ENCODE results near the gene PHEX.
"Not testable (repeated sequence)": the region's sequence is repeated elsewhere in the genome, so short reads cannot be mapped to it uniquely, and the experiment has no call there.

Gene PHEX

GRCh38 chrX:22194660-22194945, 162.5 kb downstream of the PHEX start:
- intact Hi-C loops (cut with DNase I) = loop anchor here (5.0 to 10.0 kb wide), 2 partner anchors 207 to 1670 kb away; no protein-coding TSS in a partner anchor
- DNase-seq = no peak

DNA sequence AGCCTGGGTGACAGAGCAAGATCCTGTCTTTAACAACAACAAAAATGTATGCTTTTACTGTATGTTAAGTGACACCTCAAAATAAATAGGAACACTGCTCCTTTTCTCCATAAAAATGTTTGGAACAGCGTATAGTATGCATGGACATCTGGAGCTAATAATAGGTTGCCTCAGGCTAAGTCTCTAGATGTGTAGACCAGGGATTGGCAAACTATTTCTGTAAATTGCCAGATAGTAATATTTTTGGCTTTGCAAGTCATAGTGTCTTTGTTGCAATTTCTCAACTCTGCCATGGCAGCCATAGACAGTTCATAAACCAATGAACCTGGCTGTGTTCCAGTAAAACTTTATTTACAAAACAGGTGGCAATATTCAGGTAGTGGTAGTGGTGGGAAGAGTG, 164.0 kb downstream of the PHEX start:
- intact Hi-C loops (cut with DNase I) = loop anchor here (10.0 kb wide), 1 partner anchor 1671 kb away; no protein-coding TSS in a partner anchor
- no peak for DNase-seq

- intact Hi-C loops (cut with DNase I) = no loop called here
- no peak for DNase-seq
Observed at GRCh38 chrX:22202251-22202650, 170.1 kb downstream of the PHEX start.

DNA sequence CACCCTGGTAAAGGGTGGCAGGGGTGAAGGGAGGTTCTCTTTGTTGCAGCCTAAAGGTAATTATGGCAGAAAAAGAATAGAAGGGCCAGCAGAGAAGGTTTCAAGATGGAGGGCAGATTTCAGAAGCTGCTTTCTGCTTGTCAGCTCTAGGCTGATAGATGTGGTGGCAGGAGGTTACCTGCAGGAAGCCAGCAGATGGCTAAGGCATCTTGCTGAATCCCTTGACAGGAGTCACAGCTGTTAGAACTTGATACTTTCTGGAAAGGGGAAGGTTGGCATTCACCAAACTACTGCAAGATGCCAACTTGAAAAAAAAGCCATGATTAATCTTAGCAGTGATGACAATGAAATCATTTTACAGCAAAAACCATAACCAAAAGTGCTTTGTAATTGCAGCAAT, 171.1 kb downstream of the PHEX start:
- no peak for DNase-seq
- intact Hi-C loops (cut with DNase I) = no loop called here

GRCh38 chrX:22206781-22207180, 174.7 kb downstream of the PHEX start:
- DNase-seq = no peak
- intact Hi-C loops (cut with DNase I) = no loop called here

- intact Hi-C loops (cut with DNase I) = no loop called here
- DNase-seq = no peak
Observed at GRCh38 chrX:22220941-22221340, 188.8 kb downstream of the PHEX start.

DNA sequence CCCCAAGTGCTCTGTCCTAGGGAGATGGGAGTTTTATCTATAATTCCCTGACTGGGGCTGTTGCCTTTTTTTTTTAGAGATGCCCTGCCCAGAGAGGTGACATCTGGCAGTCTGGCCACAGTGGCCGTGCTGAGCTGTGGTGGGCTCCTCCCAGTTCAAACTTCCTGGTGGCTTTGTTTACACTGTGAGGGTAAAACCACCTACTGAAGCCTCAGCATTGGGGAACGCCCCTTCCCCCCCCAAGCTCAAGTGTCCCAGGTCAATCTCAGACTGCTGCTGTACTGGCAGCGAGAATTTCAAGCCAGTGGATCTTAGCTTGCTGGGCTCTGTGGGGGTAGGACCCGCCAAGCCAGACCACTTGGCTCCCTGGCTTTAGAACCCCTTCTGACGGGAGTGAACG, 202.3 kb downstream of the PHEX start:
- intact Hi-C loops (cut with DNase I) = no loop called here

DNA sequence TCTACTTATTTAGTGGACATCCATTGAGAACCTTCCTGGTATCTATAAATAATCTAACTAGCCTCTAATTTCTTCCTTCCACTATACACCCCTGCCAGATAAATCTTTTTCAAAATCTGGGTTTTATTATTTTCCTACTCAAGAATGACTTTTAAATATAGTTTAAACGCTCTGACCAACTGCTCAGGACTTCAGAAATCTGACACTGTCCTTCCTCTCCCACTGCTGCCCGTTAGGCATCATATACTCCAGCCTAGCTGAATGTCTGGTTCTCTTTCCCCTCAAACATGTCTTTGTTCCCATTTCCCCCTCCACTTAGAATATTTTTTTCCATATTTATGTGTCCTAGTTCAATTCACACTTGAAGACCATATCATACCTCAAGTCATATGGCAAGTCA, 205.4 kb downstream of the PHEX start:
- intact Hi-C loops (cut with DNase I) = no loop called here
- no peak for DNase-seq

More for the DNA sequence above, 202.3 kb downstream of the PHEX start:
- DNase-seq = no peak

GRCh38 chrX:22246620-22247019, 214.5 kb downstream of the PHEX start:
- DNase-seq = no peak
- intact Hi-C loops (cut with DNase I) = no loop called here

DNA sequence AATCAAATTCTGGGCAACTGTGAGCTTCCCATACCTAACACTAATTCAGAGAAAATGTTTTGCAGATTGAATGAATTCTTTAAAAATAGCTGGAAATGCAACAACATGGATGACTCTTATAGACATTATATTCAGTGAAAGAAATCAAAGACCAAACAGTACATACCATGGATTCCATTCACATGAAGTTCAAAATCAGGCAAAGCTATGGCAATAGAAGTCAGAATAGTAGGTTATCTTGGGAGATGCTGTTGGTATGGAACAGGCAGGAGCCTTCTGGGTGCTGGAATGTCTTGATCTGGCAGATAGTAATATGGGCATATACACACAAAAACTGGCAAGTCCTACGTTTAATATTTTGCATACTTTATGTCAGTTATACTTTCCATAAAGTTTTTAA, 215.0 kb downstream of the PHEX start:
- DNase-seq = no peak
- intact Hi-C loops (cut with DNase I) = no loop called here

GRCh38 chrX:22248401-22248800, 216.3 kb downstream of the PHEX start:
- no peak for DNase-seq
- intact Hi-C loops (cut with DNase I) = no loop called here

DNA sequence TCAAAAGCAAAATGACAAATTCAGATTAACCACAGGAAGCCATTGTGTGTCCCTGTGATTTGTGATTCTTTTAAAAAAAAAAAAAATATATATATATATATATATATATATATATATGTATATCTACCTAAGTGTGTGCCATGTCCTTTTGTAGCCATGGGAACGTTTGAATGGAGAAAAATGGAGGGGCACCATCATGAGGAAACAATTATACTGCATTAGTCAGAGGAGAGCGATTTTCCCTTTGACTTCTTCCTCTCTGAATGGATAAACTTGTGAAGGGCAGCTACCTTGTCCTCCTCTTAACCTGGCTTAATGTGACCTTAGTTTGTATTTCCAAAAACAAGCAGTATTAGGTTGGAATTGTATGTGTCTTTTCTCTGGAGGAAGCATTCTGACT, 217.2 kb downstream of the PHEX start:
- intact Hi-C loops (cut with DNase I) = no loop called here
- DNase-seq = no peak

DNA sequence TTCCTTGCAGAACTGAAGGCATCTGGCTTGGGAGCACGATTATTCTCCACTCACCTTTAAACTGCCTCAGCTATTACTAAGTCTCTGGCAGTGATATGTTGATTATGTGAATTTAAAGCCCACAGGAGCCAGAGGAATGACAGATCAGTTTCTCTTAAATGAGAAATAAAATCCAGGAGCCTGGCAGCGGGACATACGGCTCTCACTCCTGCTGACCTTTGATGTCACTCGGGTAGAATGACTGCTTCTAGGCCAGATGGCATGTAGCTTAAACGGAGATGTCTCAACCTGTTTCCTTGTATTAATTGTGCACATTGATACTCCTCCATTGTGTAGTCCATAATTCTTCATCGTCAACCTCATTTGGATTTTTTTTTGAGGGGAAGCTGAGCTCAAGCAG, 236.6 kb downstream of the PHEX start:
- intact Hi-C loops (cut with DNase I) = no loop called here
- DNase-seq = no peak

DNA sequence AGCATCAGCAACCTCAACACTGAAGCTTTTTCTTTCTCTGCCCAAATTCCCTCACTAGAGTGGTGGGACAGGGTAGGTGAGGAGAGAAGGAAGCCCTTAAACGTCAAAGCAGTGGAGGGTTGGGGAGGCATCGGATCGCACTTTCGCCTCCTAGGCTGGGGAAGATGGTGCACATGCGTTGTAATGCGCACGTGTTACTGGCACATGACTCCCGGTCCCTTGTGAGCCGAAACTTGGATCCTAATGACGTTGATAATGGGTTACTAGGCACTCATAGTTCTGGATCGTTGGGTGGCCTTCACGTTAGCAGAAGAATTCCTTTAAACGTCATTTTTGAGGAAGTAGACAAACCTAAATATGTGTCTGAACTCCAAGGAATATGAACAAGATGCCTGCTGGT, 240.5 kb downstream of the PHEX start, which contains the start of gene CBLL2:
CBLL2 (plus strand) TSS at position 301 of the 400 bp plus-strand sequence; CDS start at position 380, 79 bp downstream.
- DNase-seq = peak in 1 of 10 donors; percentile 72
- intact Hi-C loops (cut with DNase I) = no loop called here

- DNase-seq = no peak
- intact Hi-C loops (cut with DNase I) = no loop called here
Observed at GRCh38 chrX:22273714-22274317, 241.7 kb downstream of the PHEX start.

GRCh38 chrX:22276781-22277180, 244.7 kb downstream of the PHEX start:
- intact Hi-C loops (cut with DNase I) = no loop called here
- DNase-seq = no peak

- no peak for DNase-seq
- intact Hi-C loops (cut with DNase I) = no loop called here
Observed at GRCh38 chrX:22278375-22278774, 246.2 kb downstream of the PHEX start.

GRCh38 chrX:22289209-22289608, 257.1 kb downstream of the PHEX start:
- intact Hi-C loops (cut with DNase I); DNase-seq: not testable (repeated sequence)

DNA sequence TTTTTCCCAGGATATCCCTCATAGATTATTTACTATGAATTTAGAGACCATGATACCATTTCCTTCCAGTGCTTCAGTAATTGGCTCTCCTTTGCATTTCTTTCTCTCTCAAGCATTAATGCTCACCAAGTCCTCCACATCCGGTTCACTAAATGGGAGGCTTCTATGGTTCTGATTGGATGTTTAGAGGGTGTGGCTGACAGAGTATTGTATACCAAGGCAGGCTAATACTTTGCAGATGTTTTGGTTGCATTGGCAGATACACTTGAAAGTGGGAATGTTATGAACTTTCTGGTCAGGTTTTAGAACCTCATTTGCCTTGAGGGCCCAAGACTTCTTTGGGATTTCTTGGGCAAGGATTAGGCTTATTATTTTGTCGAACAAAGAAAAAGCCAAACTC, 264.7 kb downstream of the PHEX start:
- intact Hi-C loops (cut with DNase I) = no loop called here
- no peak for DNase-seq

DNA sequence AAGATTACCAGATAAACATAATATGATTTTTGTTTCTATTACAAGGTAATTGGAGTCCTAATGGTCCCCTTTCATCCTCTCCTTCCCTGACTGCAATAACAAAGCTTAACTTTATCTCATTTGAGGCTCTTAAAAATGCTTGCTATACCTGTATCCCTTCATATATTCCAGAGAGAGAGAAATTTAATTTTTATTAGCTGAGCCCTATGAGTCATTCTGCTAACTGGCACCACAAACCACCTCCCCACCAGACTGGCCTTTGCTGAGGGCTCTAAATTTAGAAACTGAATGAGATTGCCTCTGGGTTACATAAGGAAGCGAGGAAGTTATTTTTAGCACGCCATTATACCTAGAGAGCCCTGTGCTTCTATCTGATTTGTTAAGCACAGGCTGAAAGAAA, 268.0 kb downstream of the PHEX start:
- DNase-seq = no peak
- intact Hi-C loops (cut with DNase I) = no loop called here
